ENCODE data around the gene PPM1D. TPM values are rescaled to one million over a fixed set of nuclear protein-coding genes. Genes with fewer than 3 reads are reported as not detected.

PPM1D gene
- total RNA-seq, 2 experiments from 2014 or later: 9.4 to 10.9 TPM

DNA sequence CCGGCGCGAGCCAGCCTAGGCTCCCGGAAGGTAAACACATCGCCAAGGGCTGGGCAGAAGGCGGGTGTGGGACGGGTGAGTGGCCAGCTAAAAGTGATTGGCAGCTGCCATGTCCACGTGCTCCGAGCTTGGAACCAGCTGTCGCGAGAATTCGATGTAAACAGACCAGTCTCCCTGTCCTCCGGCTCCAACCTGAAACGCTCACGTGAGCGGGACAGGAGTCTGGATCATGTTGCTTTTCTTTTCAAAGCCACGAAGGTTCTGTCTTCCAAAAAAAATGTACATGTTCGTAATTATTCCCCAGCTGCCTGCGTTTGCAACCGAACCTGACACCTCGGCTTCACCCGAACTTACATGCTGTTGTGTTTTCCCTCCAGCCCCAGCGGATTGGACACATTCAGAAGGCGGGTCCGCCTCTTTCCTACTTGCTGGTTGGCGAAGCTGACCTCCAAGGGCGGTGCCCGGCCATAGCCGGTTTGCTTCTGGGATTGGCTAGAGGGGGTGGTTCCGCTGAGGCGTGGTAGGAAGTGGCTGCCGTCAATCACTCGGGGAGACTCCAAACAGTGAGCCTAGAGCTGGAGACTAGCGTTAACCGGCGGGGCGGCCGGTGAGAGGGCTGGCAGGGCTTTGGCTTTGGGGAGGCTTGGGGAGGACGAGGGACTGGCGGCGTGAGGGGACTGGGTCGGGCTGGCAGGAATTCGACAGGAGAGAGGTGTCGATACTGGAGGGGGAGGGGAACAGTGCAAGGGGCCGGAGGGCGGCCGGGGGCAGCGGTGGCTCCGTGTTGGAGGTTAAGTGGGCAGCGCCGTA, 77.5 kb downstream of the PPM1D start, which contains the start of gene BCAS3:
TSS of gene BCAS3 (plus strand) at position 544 of the 810 bp plus-strand sequence.
- peaks cover 2% of the 10 kb centered on the region for H3K9me3 Mint-ChIP-seq
- no peaks in the 10 kb centered on the region for H3K27me3 Mint-ChIP-seq
- H3K4me3 Mint-ChIP-seq: peak within 1 kb of the TSS; percentile 90
- H3K36me3 Mint-ChIP-seq: no peaks in the 10 kb centered on the region
- ChIA-PET CTCF (interaction anchor here (0.6 to 1.3 kb wide), 4 partner anchors 11 to 78 kb away, joined by 3 to 4 read pairs (median 3); partner anchors contain the start of gene PPM1D), POLR2A (interaction anchor here (1.0 to 1.4 kb wide), 2 partner anchors 72 to 77 kb away, joined by 3 to 10 read pairs; partner anchors contain the start of gene PPM1D)
- intact Hi-C loops (cut with micrococcal nuclease): loop anchor here (2.0 to 5.0 kb wide), 2 partner anchors 77 to 285 kb away; partner anchors contain the start of genes PPM1D and USP32
- peaks cover 19% of the 10 kb centered on the region for H3K4me1 Mint-ChIP-seq (ENCODE audit: low read depth)
- peak; percentile 99 for DNase-seq
- H3K27ac Mint-ChIP-seq: peak within 1 kb of the TSS; percentile 59

- no peak for DNase-seq
- peak overlapping the region; percentile 59 for H3K27ac Mint-ChIP-seq
- no peaks in the 10 kb centered on the region for H3K27me3 Mint-ChIP-seq
- H3K9me3 Mint-ChIP-seq: peaks cover 2% of the 10 kb centered on the region
- peak overlapping the region; percentile 90 for H3K4me3 Mint-ChIP-seq
- no peaks in the 10 kb centered on the region for H3K36me3 Mint-ChIP-seq
- intact Hi-C loops (cut with micrococcal nuclease): loop anchor here (5.0 kb wide), 1 partner anchor 286 kb away; the partner anchor contains the start of gene USP32
- CTCF ChIA-PET: interaction anchor here (1.3 kb wide), 2 partner anchors 11 to 78 kb away, joined by 3 read pairs; partner anchors contain the start of gene PPM1D
- POLR2A ChIA-PET: interaction anchor here (1.0 to 1.4 kb wide), 2 partner anchors 73 to 78 kb away, joined by 3 to 10 read pairs; partner anchors contain the start of gene PPM1D
- H3K4me1 Mint-ChIP-seq (ENCODE audit: low read depth): peaks cover 19% of the 10 kb centered on the region
These were observed 78.1 kb downstream of the PPM1D start for GRCh38 chr17:60678118-60678444.

DNA sequence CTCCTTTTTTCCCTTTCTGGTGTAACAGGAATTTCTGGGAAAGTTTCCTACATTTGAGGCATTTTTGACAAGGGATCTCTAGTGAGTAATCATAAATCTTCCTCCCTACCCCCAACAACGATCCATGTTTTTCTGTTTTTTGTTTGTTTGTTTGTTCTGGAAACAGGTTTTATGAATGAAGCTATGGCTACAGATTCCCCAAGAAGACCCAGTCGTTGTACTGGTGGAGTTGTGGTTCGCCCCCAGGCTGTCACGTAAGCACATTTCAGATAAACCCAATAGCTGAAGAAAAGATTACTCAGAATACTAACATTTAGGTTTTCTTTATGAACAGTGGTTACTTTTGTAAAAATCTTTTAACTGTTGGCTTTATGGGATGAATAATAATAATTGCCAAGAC, 79.3 kb downstream of the PPM1D start:
- Mint-ChIP-seq H3K27me3 (no peaks in the 10 kb centered on the region), H3K4me1 (ENCODE audit: low read depth) (peaks cover 19% of the 10 kb centered on the region), H3K27ac (no peak overlapping the region), H3K9me3 (peaks cover 2% of the 10 kb centered on the region), H3K4me3 (no peak overlapping the region), H3K36me3 (no peaks in the 10 kb centered on the region)
- CTCF ChIA-PET: no interaction called here
- DNase-seq: no peak
- POLR2A ChIA-PET: no interaction called here
- intact Hi-C loops (cut with micrococcal nuclease): loop anchor here (5.0 kb wide), 1 partner anchor 287 kb away; the partner anchor contains the start of gene USP32

DNA sequence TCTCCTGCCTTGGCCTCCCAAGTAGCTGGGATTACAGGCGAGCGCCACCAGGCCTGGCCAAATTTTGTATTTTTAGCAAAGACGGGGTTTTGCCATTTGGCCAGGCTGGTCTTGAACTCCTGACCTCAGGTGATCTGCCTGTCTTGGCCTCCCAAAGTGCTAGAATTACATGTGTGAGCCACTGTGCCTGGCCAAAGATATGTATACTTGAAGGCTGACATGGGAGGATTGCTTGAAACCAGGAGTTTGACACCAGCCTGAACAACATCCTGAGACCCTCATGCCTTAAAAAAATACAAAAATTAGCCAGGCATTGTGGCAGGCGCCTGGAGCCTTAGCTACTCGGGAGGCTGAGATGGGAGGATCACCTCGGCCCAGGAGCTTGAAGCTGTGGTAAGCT, 80.8 kb downstream of the PPM1D start:
- POLR2A ChIA-PET: no interaction called here
- H3K36me3 Mint-ChIP-seq: no peaks in the 10 kb centered on the region

GRCh38 chr17:60685437-60685836, 85.4 kb downstream of the PPM1D start:
- intact Hi-C loops (cut with micrococcal nuclease): no loop called here
- no peaks in the 10 kb centered on the region for H3K9me3 Mint-ChIP-seq
- POLR2A ChIA-PET: no interaction called here
- H3K36me3 Mint-ChIP-seq: peaks cover 11% of the 10 kb centered on the region
- DNase-seq: no peak
- H3K27ac Mint-ChIP-seq: no peak overlapping the region
- no peaks in the 10 kb centered on the region for H3K4me1 Mint-ChIP-seq (ENCODE audit: low read depth)
- no peaks in the 10 kb centered on the region for H3K27me3 Mint-ChIP-seq
- no peak overlapping the region for H3K4me3 Mint-ChIP-seq
- CTCF ChIA-PET: no interaction called here

More for the DNA sequence above, 80.8 kb downstream of the PPM1D start:
- intact Hi-C loops (cut with micrococcal nuclease): no loop called here
- Mint-ChIP-seq H3K4me3 (no peak overlapping the region), H3K27me3 (no peaks in the 10 kb centered on the region), H3K9me3 (no peaks in the 10 kb centered on the region), H3K27ac (no peak overlapping the region), H3K4me1 (ENCODE audit: low read depth) (peaks cover 19% of the 10 kb centered on the region)
- no peak for DNase-seq
- CTCF ChIA-PET: interaction anchor here (0.7 kb wide), 1 partner anchor 702 kb away, joined by 3 read pairs; no protein-coding TSS in a partner anchor

- H3K27me3 Mint-ChIP-seq: no peaks in the 10 kb centered on the region
- POLR2A ChIA-PET: interaction anchor here (0.6 kb wide), 1 partner anchor 51 kb away, joined by 3 read pairs; no protein-coding TSS in a partner anchor
- peaks cover 3% of the 10 kb centered on the region for H3K4me1 Mint-ChIP-seq (ENCODE audit: low read depth)
- peaks cover 2% of the 10 kb centered on the region for H3K36me3 Mint-ChIP-seq
- intact Hi-C loops (cut with micrococcal nuclease): no loop called here
- no peak overlapping the region for H3K4me3 Mint-ChIP-seq
- DNase-seq: no peak
- H3K27ac Mint-ChIP-seq: no peak overlapping the region
- CTCF ChIA-PET: interaction anchor here (0.6 kb wide), 1 partner anchor 9 kb away, joined by 3 read pairs; no protein-coding TSS in a partner anchor
- H3K9me3 Mint-ChIP-seq: no peaks in the 10 kb centered on the region
These were observed 96.0 kb downstream of the PPM1D start for GRCh38 chr17:60695960-60696359.

DNA sequence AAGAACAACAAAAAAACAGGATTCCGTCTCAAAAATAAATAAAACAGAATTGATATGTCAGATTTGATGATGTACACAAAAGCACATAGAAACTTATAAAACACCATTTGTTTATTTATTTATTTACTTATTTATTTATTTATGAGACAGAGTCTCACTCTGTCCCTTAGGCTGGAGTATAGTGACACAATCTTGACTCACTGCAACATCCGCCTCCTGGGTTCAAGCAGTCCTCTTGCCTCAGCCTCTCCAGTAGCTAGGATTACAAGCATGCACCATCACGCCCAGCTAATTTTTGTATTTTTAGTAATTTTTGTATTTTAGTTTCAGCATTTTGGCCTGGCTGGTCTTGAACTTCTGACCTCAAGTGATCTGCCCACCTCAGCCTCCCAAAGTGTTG, 99.1 kb downstream of the PPM1D start:
- Mint-ChIP-seq H3K36me3 (peaks cover 2% of the 10 kb centered on the region), H3K27ac (no peak overlapping the region), H3K9me3 (no peaks in the 10 kb centered on the region), H3K27me3 (no peaks in the 10 kb centered on the region), H3K4me3 (no peak overlapping the region), H3K4me1 (ENCODE audit: low read depth) (peaks cover 3% of the 10 kb centered on the region)
- ChIA-PET CTCF (no interaction called here), POLR2A (no interaction called here)
- no peak for DNase-seq
- intact Hi-C loops (cut with micrococcal nuclease): no loop called here

- Mint-ChIP-seq H3K9me3 (no peaks in the 10 kb centered on the region), H3K27me3 (no peaks in the 10 kb centered on the region), H3K36me3 (no peaks in the 10 kb centered on the region), H3K4me3 (no peak overlapping the region), H3K27ac (no peak overlapping the region), H3K4me1 (ENCODE audit: low read depth) (no peaks in the 10 kb centered on the region)
- no peak for DNase-seq
- intact Hi-C loops (cut with micrococcal nuclease): no loop called here
- ChIA-PET CTCF (no interaction called here), POLR2A (no interaction called here)
These were observed 104.2 kb downstream of the PPM1D start for GRCh38 chr17:60704170-60704569.

- no peaks in the 10 kb centered on the region for H3K36me3 Mint-ChIP-seq
- no peak for DNase-seq
- intact Hi-C loops (cut with micrococcal nuclease): no loop called here
- no peaks in the 10 kb centered on the region for H3K27me3 Mint-ChIP-seq
- POLR2A ChIA-PET: no interaction called here
- no peaks in the 10 kb centered on the region for H3K4me1 Mint-ChIP-seq (ENCODE audit: low read depth)
- no peak overlapping the region for H3K27ac Mint-ChIP-seq
- no peak overlapping the region for H3K4me3 Mint-ChIP-seq
- CTCF ChIA-PET: interaction anchor here (0.6 to 0.8 kb wide), 2 partner anchors 8 to 73 kb away, joined by 3 to 4 read pairs; no protein-coding TSS in a partner anchor
- no peaks in the 10 kb centered on the region for H3K9me3 Mint-ChIP-seq
These were observed 112.7 kb downstream of the PPM1D start for GRCh38 chr17:60712675-60713074.

DNA sequence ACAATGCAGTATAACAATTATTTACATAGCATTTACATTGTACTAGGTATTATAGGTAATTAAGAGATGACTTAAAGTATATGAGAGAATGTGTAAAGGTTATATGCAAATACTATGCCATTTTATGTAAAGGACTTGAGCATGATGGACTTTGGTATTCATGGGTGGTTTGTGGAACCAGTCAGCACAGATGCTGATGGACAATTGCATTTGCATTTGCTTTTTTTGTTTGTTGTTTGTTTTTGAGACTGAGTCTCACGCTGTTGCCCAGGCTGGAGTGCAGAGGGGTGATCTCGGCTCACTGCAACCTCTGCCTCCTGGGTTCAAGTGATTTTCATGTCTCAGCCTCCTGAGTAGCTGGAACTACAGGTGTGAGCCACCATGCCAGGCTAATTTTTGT, 113.6 kb downstream of the PPM1D start:
- no peaks in the 10 kb centered on the region for H3K27me3 Mint-ChIP-seq
- H3K9me3 Mint-ChIP-seq: no peaks in the 10 kb centered on the region
- H3K4me1 Mint-ChIP-seq (ENCODE audit: low read depth): no peaks in the 10 kb centered on the region
- no peak overlapping the region for H3K27ac Mint-ChIP-seq
- CTCF ChIA-PET: no interaction called here
- no peaks in the 10 kb centered on the region for H3K36me3 Mint-ChIP-seq
- no peak overlapping the region for H3K4me3 Mint-ChIP-seq
- intact Hi-C loops (cut with micrococcal nuclease): no loop called here
- no peak for DNase-seq
- POLR2A ChIA-PET: no interaction called here
